Upper lobe of left lung (tissue), 6 donors: ENCODE results near the gene KRTAP1-1. TPM values are rescaled to one million over a fixed set of nuclear protein-coding genes. Genes with fewer than 3 reads are reported as not detected.

Source experiments
- ATAC-seq, 2 donors: fragments of 200-7000 bp; cut with Tn5 transposase; one replicate each; pipeline ENCODE4 v1.9.1; 2022; ENCODE audit warnings: mild to moderate bottlenecking in 2 of 2, moderate library complexity in 2 of 2; ENCODE audit not compliant: low FRiP score in 2 of 2
- DNase-seq, 2 donors: peaks; one replicate each; pipeline ENCODE4 v3.0.0-alpha.2; 2019 to 2020
- H3K27ac ChIP-seq, 4 donors: fragments of 200-600 bp; sonication (generic); one replicate each; pipeline ENCODE4 v1.5.1; 2016 to 2019
- H3K27me3 ChIP-seq, 4 donors: fragments of 200-600 bp; sonication (generic); one replicate each; pipeline ENCODE4 v1.5.1; 2017 to 2019
- H3K36me3 ChIP-seq, 4 donors: fragments of 200-600 bp; sonication (generic); one replicate each; pipeline ENCODE4 v1.5.1; 2016 to 2019
- H3K4me1 ChIP-seq, 4 donors: fragments of 200-600 bp; sonication (generic); one replicate each; pipeline ENCODE4 v1.5.1; 2018 to 2019
- H3K4me3 ChIP-seq, 4 donors: fragments of 200-600 bp; sonication (generic); one replicate each; pipeline ENCODE4 v1.5.1; 2017 to 2019; ENCODE audit warnings: mild to moderate bottlenecking in 2 of 4, moderate library complexity in 1 of 4
- H3K9me3 ChIP-seq, 4 donors: fragments of 200-600 bp; sonication (generic); one replicate each; pipeline ENCODE4 v1.5.1; 2018 to 2019
- EP300 ChIP-seq, 4 donors: sonication (generic); formaldehyde crosslinking; IDR thresholded peaks; one replicate each; pipeline ENCODE4 v1.5.1; 2017; ENCODE audit warnings: antibody characterized with exemption in 4 of 4, control low read depth in 2 of 4
- POLR2A ChIP-seq, 4 donors: fragments of 450-650 bp; IDR thresholded peaks; one replicate each; pipeline ENCODE4 v1.5.1; 2016 to 2017; ENCODE audit warnings: antibody characterized with exemption in 4 of 4, mild to moderate bottlenecking in 2 of 4
- POLR2AphosphoS5 ChIP-seq, 2 donors: sonication (generic); formaldehyde crosslinking; IDR thresholded peaks; one replicate each; pipeline ENCODE4 v1.5.1; 2017; ENCODE audit warnings: antibody characterized with exemption in 2 of 2
- WGBS, 2 donors: methylation state at CpG; one replicate each; pipeline ENCODE4 v1.1.5; 2017 to 2018; 5-methylcytosine and 5-hydroxymethylcytosine counted together
- total RNA-seq, 6 donors: library from RNA; depleted of rRNA in 4 of 6; stranded (reverse); fragments of >200 nt in 4 of 6; gene quantifications; one replicate each; pipeline versions ENCODE4 v1.1.0 to v1.2.1, GENCODE V29; 2016 to 2021
- TF ChIP-seq, protein P1 (sequence below), 6 experiments: fragments of 450-650 bp in 4 of 6; fragments of 200-600 bp in 2 of 6; sonication (generic) in 2 of 6; IDR thresholded peaks; one replicate each; pipeline ENCODE4 v1.5.1; 2016 to 2019; ENCODE audit warnings: antibody characterized with exemption in 6 of 6
- donor health status: DM: no; HTN: no; CAD: no; lungs with moderate emphysema.
- donor health status: DM: no; HTN: yes; CAD: no; lungs with severe emphysema.

KRTAP1-1 gene
- total RNA-seq, 6 donors from 2014 or later: not detected

DNA sequence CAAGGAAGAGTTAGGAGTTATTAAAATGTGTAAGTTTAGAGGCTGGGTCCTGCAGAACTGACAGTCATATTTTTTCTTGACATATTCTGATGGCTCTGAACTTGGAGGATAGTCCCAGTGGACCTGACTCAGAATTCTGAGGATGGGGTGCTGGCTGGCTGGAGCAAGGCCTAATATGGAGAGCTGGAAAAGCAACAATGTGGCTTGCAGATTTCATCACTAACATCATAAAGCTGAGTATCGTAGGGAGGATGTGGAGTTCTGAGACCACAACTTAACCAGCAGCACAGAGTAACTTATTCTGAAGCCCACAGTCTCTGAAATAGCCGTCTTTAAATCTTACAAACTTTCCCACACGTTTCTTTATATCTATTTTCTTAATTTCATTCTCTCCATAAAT, 16.6 kb downstream of the KRTAP1-1 start:
- Histone ChIP-seq H3K27me3 (no peaks in the 10 kb centered on the region), H3K9me3 (no peaks in the 10 kb centered on the region), H3K4me3 (no peak overlapping the region), H3K36me3 (no peaks in the 10 kb centered on the region), H3K4me1 (no peaks in the 10 kb centered on the region), H3K27ac (no peak overlapping the region)
- TF ChIP-seq EP300 (IDR thresholded peaks at IDR 0.05) (no peak), POLR2A (IDR thresholded peaks at IDR 0.05) (no peak), POLR2AphosphoS5 (IDR thresholded peaks at IDR 0.05) (no peak)
- TF ChIP-seq, protein P1, sequence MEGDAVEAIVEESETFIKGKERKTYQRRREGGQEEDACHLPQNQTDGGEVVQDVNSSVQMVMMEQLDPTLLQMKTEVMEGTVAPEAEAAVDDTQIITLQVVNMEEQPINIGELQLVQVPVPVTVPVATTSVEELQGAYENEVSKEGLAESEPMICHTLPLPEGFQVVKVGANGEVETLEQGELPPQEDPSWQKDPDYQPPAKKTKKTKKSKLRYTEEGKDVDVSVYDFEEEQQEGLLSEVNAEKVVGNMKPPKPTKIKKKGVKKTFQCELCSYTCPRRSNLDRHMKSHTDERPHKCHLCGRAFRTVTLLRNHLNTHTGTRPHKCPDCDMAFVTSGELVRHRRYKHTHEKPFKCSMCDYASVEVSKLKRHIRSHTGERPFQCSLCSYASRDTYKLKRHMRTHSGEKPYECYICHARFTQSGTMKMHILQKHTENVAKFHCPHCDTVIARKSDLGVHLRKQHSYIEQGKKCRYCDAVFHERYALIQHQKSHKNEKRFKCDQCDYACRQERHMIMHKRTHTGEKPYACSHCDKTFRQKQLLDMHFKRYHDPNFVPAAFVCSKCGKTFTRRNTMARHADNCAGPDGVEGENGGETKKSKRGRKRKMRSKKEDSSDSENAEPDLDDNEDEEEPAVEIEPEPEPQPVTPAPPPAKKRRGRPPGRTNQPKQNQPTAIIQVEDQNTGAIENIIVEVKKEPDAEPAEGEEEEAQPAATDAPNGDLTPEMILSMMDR (IDR thresholded peaks at IDR 0.05): no peak
- 69 to 81% methylated on average over 3 of the region's 3 CpGs for WGBS, 2 donors
- DNase-seq (no peak), ATAC-seq (no peak)

- Histone ChIP-seq H3K4me3 (no peak overlapping the region), H3K4me1 (no peaks in the 10 kb centered on the region), H3K9me3 (no peaks in the 10 kb centered on the region), H3K27me3 (no peaks in the 10 kb centered on the region), H3K36me3 (no peaks in the 10 kb centered on the region), H3K27ac (no peak overlapping the region)
- DNase-seq: no peak
- ATAC-seq: no peak
- TF ChIP-seq, protein P1 (IDR thresholded peaks at IDR 0.05): no peak
- TF ChIP-seq EP300 (IDR thresholded peaks at IDR 0.05) (no peak), POLR2AphosphoS5 (IDR thresholded peaks at IDR 0.05) (no peak), POLR2A (IDR thresholded peaks at IDR 0.05) (no peak)
Observed at GRCh38 chr17:41020336-41020735, 20.9 kb downstream of the KRTAP1-1 start.

DNA sequence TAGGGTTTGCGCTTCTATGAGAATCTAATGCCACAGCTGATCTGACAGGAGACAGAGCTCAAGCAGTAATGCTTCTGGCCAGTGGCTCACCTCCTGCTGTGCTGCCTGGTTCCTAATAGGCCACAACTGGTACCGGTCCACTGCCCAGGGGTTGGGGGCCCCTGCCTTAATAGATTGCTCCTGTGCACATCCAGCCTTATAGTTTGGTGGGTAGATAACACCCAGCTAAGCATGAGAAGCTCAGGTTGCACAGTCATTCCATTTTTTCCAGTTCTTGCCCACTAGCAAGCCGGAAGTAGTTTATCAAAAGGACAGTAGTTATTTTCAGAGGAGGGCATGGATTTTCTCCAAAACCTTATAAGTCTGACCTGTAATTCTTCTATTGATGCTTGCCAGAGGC, 21.8 kb downstream of the KRTAP1-1 start:
- ATAC-seq (no peak), DNase-seq (no peak)
- TF ChIP-seq POLR2AphosphoS5 (IDR thresholded peaks at IDR 0.05): no peak
- TF ChIP-seq, protein P1 (IDR thresholded peaks at IDR 0.05): no peak
- no peak for TF ChIP-seq EP300 (IDR thresholded peaks at IDR 0.05)
- no peak for TF ChIP-seq POLR2A (IDR thresholded peaks at IDR 0.05)
- 93 to 96% methylated on average over 3 of the region's 3 CpGs for WGBS, 2 donors
- Histone ChIP-seq H3K27ac (no peak overlapping the region), H3K27me3 (no peaks in the 10 kb centered on the region), H3K9me3 (no peaks in the 10 kb centered on the region), H3K4me3 (no peak overlapping the region), H3K36me3 (no peaks in the 10 kb centered on the region), H3K4me1 (no peaks in the 10 kb centered on the region)

DNA sequence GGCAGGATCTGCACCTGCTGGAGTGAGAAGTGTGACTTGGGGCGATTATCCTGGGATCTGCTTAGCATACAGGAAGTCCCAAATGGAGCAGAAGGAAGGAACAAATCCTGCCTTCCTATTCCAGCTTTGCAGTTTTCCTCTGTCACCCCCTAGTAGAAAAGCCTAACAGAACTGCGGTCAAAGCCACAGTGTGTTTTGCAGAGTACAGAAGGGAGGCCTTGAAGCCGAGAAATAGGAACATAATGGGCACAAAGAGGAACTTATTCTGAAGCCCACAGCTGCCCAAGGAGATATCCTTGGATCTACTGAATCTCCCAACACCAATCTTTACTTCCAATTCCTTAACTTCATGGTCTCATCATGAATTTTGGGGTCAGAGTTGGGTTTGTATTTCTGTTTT, 22.7 kb downstream of the KRTAP1-1 start:
- no peaks in the 10 kb centered on the region for H3K9me3 ChIP-seq

More for the DNA sequence above, 22.7 kb downstream of the KRTAP1-1 start:
- WGBS, 2 donors: 76 to 78% methylated on average over 2 to 3 of the region's 3 CpGs
- Histone ChIP-seq H3K27ac (no peak overlapping the region), H3K36me3 (no peaks in the 10 kb centered on the region), H3K4me1 (no peaks in the 10 kb centered on the region), H3K27me3 (no peaks in the 10 kb centered on the region), H3K4me3 (no peak overlapping the region)
- ATAC-seq: no peak
- DNase-seq: no peak
- TF ChIP-seq POLR2AphosphoS5 (IDR thresholded peaks at IDR 0.05) (no peak), EP300 (IDR thresholded peaks at IDR 0.05) (no peak), POLR2A (IDR thresholded peaks at IDR 0.05) (no peak)
- TF ChIP-seq, protein P1 (IDR thresholded peaks at IDR 0.05): no peak
